Activated CD4-positive, alpha-beta T cell treated with anti-CD3 and anti-CD28 coated beads for 1 hour (primary cell): ENCODE measurements around the gene TMEM52B.
A peak's percentile ranks its signal among the peaks of the same experiment; 100 is the strongest.
"Not testable (repeated sequence)": the region's sequence is repeated elsewhere in the genome, so short reads cannot be mapped to it uniquely, and the experiment has no call there.

Source experiments
- DNase-seq: peaks from one replicate; pipeline ENCODE4 v3.0.0-alpha.2; 2020

Gene TMEM52B

GRCh38 chr12:10171973-10172728 is 6.7 kb upstream of the TMEM52B start, which contains the start of gene OLR1:
Gene OLR1, minus strand, starts transcription at chr12:10172132. Its CDS starts 55 bp downstream, at chr12:10172077.
- no peak for DNase-seq

DNA sequence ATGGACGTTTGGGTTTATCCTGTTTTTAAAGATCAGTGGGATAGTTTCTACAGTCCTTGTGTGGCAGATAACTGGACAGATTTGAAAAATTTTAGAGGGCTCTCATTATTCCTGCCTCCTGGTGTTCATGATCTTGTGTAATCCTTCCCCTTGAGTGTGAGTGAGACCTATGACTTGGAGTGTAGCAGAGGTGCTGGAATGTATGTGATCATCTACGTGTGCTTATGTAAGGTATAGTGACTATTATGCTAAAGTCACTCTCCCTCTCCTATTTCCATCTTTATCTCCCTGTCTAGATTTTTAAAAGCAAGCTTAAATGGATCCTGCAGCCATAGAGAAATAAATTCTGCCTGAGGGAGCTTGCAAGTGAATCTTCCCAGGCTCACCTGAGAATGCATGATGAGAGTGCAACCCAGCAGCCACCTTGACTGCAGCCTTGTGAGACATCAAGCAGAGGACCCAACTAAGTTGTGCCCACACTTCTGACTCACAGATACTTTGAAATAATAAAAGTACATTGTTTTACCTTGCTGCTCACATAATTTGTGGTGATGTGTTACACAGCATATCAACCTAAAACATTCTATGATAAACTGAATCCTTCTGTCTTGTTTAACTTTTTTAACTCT is 3.7 kb upstream of the TMEM52B start:
- DNase-seq = no peak

- no peak for DNase-seq
Observed at GRCh38 chr12:10175846-10176636, 2.8 kb upstream of the TMEM52B start.

DNA sequence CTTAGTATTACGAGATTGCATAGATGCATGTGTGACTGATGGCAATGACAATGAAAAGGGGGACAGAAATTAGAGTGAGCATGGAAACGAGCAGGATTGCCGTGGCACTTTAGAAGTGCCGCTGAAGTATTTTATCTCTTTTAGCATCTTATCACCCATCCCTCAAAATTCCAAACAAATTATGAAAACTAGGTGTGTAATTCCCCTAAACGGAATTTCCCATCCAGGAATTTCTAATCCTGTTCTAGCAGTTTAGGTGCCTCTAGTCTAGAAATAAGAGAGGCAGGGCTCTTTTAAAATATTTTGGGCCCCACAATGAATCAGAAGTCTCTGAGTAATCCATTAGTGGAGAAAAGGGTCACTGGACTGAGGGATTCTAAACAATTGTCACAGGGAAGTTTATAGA is 947 bp downstream of the TMEM52B start:
- DNase-seq = no peak

DNA sequence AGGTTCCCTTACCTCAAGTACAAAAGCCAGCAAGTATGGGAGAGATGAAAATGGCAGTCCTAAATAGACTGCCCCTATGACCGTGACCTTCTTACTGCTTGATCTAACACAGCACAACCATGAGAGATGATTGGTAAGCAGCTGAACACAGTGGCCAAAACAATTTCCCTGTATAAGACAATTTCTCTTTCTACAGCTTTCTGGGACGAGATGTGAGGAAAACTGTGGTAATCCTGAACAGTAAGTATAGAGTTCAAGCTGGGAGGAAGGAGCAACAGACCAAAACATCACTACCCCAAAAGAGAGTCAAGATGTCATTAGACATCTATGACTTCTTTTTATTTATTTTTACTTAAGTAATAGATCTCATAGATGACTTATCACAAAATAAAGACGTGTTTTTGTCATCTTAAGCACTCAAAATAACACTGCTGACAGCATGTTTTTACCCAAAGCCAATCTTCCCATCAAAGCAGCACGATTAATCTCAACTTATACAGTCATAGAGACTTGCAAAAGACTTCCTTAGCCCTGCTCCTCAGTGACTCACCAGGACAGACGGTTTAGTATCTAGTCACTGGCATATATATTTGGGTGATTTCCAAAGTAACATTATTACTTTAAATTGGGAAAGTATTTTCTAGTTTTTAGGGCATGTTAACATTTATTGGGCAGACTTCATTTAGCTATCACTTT is 3.7 kb downstream of the TMEM52B start:
- DNase-seq = no peak

DNA sequence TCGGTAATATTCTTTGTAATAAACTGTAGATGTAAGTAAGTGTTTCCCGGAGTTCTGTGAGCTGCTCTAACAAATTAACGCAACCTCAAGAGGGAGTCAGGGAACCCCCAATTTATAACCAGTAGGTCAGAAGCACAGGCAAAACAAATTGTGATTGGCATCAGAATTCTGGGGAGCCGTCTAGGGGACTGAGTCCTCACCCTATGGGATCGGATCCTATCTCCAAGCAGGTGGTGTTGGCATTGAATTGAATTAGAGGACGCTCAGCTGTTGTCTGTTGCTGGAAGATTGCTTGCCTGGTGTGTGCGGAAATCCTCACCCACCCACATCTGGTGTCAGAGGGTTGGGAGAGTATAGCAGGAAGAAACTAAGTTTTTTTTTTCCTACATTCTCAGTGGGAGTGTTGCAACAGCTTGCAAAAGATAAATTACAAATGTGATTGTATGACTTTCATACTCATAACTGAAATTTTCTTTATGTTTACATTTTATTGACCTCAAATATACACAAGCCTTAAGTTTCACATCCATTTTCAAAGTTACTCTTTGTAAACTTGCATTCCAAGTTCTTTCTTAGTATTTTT is 5.5 kb downstream of the TMEM52B start:
- no peak for DNase-seq

DNA sequence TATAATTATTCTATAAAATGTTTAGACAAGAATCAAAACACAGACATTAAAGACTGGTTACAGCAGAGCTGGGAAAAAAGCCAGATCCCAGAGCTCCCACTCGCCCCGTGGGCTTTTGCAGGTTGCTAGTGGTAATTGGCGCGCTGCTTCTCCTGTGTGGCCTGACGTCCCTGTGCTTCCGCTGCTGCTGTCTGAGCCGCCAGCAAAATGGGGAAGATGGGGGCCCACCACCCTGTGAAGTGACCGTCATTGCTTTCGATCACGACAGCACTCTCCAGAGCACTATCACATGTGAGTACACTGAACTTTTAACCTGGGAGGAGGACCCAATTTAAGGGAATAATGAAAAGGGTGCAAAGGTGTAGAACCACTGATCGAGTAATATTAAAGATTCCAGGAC is 7.5 kb downstream of the TMEM52B start:
- no peak for DNase-seq

DNA sequence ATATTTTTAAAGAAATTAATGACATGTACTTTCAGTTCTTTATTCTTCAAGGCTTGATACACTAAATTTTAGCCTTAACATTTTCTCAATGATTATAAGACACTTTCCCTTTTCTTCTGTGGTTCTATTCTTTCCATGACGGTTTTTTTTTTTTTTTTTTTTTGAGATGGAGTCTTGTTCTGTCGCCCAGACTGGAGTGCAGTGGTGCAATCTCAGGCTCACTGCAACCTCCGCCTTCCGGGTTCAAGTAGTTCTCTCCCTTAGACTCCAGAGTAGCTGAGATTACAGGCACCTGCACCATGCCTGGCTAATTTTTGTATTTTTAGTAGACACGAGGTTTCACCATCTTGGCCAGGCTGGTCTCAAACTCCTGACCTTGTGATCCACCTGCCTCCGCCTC is 8.1 kb downstream of the TMEM52B start:
- DNase-seq = not testable (repeated sequence)

GRCh38 chr12:10189653-10190052 is 10.8 kb downstream of the TMEM52B start:
- DNase-seq = no peak

DNA sequence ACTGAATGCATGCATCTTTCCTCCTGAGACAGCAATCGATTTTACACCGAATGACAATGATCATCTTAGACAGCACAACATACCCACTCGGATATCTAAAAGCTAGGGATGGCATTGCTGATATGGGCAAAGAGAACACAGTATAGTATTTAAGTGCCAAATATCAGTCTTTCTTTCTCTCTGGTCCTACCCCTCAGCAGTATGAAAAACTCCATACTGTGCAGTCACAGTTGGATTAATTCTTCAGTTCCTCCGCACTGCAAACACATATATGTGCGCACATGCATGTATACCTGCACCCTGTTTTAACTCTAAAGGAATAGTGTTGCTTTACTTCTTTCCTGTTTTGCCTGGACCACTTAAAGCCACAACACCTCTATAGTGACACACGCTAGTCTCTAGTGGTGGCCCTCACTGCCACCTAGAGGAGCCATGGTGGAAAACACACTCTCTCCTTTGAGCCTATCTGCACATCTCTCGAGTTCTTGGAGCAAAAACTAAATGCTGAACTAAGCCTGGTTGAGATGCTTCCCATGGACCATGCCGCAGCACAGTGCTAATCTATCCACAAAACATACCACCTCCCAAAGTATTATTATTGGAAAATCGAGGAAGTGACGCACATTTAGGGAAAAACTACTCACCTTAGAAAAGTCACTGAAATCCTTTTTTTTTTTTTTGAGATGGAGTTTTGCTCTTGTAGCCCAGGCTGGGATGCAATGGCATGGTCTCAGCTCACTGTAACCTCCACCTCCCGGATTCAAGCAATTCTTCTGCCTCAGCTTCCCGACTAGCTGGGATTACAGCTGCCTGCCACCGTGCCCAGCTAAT is 11.9 kb downstream of the TMEM52B start:
- peak; percentile 19 for DNase-seq

DNA sequence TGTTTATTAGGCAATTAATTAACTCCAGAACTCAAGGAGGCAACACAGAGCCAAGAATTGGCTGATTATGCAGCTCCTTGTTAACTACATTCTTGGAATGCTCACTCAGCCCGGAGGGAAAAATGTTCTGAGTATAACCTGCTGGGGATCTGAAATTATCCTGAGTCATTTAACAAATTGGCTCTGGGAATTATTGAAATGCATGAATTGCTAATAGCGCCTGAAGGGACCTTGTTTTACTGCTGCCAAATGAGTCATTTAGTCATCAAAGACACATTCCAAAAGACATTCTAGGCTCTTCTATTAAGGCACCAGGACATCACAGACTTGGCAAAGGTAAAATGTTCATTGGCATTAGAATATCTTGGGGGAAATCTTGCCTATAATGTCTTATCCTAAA is 13.0 kb downstream of the TMEM52B start:
- DNase-seq = no peak

DNA sequence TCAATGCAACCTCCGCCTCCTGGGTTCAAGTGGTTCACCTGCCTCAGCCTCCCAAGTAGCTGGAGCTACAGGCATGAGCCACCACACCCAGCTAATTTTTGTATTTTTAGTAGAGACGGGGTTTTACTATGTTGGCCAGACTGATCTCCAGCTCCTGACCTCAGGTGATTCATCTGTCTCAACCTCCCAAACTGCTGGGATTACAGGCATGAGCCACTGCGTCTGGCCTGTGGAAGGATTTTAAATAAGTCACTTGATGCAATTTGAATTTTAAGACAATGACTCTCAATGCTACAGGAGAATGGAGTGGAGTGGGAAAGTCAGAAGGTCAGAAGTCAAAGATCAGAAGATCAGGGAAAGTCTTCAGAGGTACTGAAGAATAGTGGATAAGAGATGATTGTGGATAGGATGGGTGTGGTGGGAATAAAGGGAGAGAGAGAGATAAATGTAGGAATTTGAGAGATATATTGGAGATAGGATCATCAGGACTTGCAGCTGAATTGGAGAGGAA is 15.4 kb downstream of the TMEM52B start:
- no peak for DNase-seq

DNA sequence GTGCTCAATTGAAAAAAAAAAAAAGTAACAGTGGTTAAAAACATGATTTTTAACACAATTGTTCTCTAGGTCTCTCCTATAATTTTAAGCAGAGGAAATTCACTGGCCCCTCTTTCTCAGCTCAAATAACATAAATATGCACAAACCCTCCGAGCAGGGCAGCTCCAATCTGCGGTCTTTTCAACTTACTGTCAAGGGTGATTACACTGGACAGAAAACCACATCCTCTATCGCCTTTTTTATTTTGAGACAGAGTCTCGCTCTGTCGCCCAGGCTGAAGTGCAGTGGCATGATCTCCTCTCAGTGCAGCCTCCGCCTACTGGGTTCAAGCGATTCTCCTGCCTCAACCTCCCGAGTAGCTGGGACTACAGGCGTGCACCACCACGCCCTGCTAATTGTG is 17.4 kb downstream of the TMEM52B start:
- DNase-seq = no peak

GRCh38 chr12:10197879-10198278 is 19.0 kb downstream of the TMEM52B start:
- no peak for DNase-seq

DNA sequence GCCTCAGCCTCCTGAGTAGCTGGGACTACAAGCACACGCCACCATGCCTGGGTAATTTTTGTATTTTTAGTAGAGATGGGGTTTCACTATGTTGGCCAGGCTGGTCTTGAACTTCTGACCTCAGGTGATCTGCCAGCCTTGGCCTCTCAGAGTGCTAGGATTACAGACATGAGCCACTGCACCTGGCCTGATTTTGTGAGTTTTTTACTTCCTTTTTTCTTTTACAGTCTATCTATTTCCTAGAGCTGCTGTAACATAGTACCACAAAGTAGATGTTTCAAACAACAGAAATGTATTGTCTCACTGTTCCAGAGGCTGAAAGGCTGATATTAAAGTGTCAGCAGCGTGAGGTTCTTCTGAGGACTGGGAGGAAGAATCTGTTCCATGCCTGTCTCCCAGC is 25.7 kb downstream of the TMEM52B start:
- DNase-seq = not testable (repeated sequence)

DNA sequence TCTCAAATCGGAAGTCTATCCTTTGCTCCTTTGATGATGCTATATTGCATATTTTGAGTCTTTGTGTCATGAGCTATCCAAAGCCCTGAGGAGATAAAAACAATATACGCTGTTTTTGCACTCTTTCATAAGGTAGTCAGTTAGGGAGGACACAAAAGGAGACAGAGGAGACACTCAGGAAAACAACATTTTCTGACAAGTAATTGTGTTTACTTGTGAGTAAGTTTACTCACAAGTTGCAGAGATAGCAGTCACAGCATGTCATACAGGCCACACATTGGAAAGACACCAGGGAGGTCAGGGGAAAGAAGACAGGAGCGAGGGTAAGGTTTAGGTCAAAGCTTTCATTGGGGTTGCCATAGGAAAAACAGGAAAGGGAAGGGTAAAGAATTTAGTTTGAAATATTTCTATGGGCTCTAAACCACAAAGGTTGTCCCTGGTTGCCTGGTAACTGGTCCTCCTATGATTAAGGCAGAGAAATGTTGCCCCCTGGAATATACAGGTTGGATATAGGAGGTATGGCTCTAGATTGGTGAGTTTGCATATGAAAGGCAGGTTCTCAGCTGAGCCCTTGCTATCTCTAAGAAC is 26.5 kb downstream of the TMEM52B start:
- DNase-seq = no peak

DNA sequence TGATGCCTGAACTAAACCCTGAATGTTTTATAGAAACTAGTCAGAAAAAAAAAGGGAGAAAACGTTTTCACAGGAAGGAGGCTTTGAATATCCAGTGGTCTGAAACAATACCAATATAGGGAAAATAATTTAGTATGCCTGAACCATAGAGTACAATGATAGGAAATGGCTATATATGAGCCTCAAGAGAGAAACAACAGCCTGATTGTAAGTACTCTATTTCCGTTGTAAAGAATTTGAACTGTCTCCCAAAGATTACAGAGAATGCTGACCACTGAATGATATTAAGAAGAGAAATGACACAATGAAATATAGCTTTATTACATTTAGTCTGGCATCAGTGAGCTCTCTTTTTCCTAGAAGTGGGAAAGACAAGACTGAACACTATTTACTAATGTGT is 28.3 kb downstream of the TMEM52B start:
- DNase-seq = no peak

GRCh38 chr12:10210225-10210624 is 31.4 kb downstream of the TMEM52B start:
- no peak for DNase-seq

- no peak for DNase-seq
Observed at GRCh38 chr12:10211101-10211939, 32.5 kb downstream of the TMEM52B start.
